H1 (cell line): ENCODE results near the gene MEDAG. TPM values are rescaled to one million over a fixed set of nuclear protein-coding genes. Genes with fewer than 3 reads are reported as not detected.

ENCODE experiments used
- CTCF ChIA-PET: fragments of 300-600 bp; sonication (Branson Sonifier 250); formaldehyde crosslinking; loops from one replicate; lab custom pipeline; 2021; ENCODE audit not compliant: partially characterized antibody; lab: Charles Lee
- POLR2A ChIA-PET: fragments of 300-600 bp; sonication (Branson Sonifier 250); formaldehyde crosslinking; loops from one replicate; lab custom pipeline; 2021; ENCODE audit warnings: inconsistent platforms; ENCODE audit not compliant: partially characterized antibody; lab: Charles Lee
- DNase-seq, 2 experiments: peaks; one replicate each; pipeline versions ENCODE4 v3.0.0 to v3.0.0-alpha.2; 2010 to 2022; ENCODE audit warnings: low spot score in 2 of 2, low read depth in 1 of 2, mixed read lengths in 1 of 2
- FAIRE-seq: peaks from 2 replicates; lab custom pipeline; 2011; peaks lifted over from hg19 to GRCh38; lab: Jason Lieb, UNC
- H2AFZ ChIP-seq: 2 replicates; pipeline ENCODE4 v1.8.1; 2012; ENCODE audit warnings: low read length, inconsistent platforms
- H2AK5ac ChIP-seq: 2 replicates; pipeline ENCODE4 v1.6.1; 2013; ENCODE audit warnings: low read depth, low read length
- H2BK120ac ChIP-seq: replicated peaks from 2 replicates; pipeline ENCODE3; 2013; ENCODE audit warnings: low read depth, low read length, inconsistent platforms
- H2BK12ac ChIP-seq: 2 replicates; pipeline ENCODE4 v1.6.1; 2013; ENCODE audit warnings: low read depth, low read length
- H2BK15ac ChIP-seq: 2 replicates; pipeline ENCODE4 v1.6.1; 2013; ENCODE audit warnings: low read length
- H2BK20ac ChIP-seq: 2 replicates; pipeline ENCODE4 v1.6.1; 2013; ENCODE audit warnings: low read length
- H2BK5ac ChIP-seq: 2 replicates; pipeline ENCODE4 v1.6.1; 2013; ENCODE audit warnings: low read depth, low read length
- H3K14ac ChIP-seq: 2 replicates; pipeline ENCODE4 v1.6.1; 2013; ENCODE audit warnings: inconsistent platforms; ENCODE audit not compliant: insufficient read length
- H3K18ac ChIP-seq: 2 replicates; pipeline ENCODE4 v1.6.1; 2013; ENCODE audit warnings: low read length; ENCODE audit errors: extremely low read depth
- H3K23ac ChIP-seq: 2 replicates; pipeline ENCODE4 v1.6.1; 2013; ENCODE audit warnings: inconsistent platforms; ENCODE audit not compliant: insufficient read length
- H3K23me2 ChIP-seq: 2 replicates; pipeline ENCODE4 v1.6.1; 2013; ENCODE audit warnings: low read depth, low read length
- H3K27ac ChIP-seq: 2 replicates; pipeline ENCODE4 v1.6.1; 2011; ENCODE audit warnings: low read depth, low read length, inconsistent platforms
- H3K27me3 ChIP-seq, 4 experiments: replicated peaks in 1 of 4; 1 replicate in 1 of 4; 2 replicates in 3 of 4; pipeline versions ENCODE4 v1.6.1 to v1.8.1; 2011 to 2013; ENCODE audit warnings: low read length in 3 of 4, mild to moderate bottlenecking in 3 of 4, inconsistent platforms in 2 of 4, mixed read lengths in 2 of 4, moderate library complexity in 1 of 4; ENCODE audit not compliant: control insufficient read depth in 3 of 4, insufficient read depth in 3 of 4; ENCODE audit errors: extremely low read depth in 1 of 4
- H3K36me3 ChIP-seq, 4 experiments: 2 replicates each; pipeline versions ENCODE4 v1.6.1 to v1.8.1; 2011 to 2013; ENCODE audit warnings: mild to moderate bottlenecking in 4 of 4, low read length in 3 of 4, moderate library complexity in 2 of 4, control low read depth in 1 of 4, inconsistent platforms in 1 of 4; ENCODE audit not compliant: insufficient read depth in 4 of 4, control insufficient read depth in 2 of 4
- H3K4ac ChIP-seq: replicated peaks from 2 replicates; pipeline ENCODE3; 2013; ENCODE audit warnings: low read length, low read depth, mixed read lengths, inconsistent platforms; ENCODE audit not compliant: insufficient read length
- H3K4me1 ChIP-seq, 4 experiments: replicated peaks in 1 of 4; 1 replicate in 1 of 4; 2 replicates in 3 of 4; pipeline versions ENCODE4 v1.6.1 to v1.8.1; 2011 to 2013; ENCODE audit warnings: low read length in 3 of 4, inconsistent platforms in 2 of 4, mixed read lengths in 1 of 4; ENCODE audit not compliant: insufficient read depth in 4 of 4, control insufficient read depth in 3 of 4
- H3K4me2 ChIP-seq, 2 experiments: 2 replicates each; pipeline versions ENCODE4 v1.6.1 to v1.8.1; 2011 to 2013; ENCODE audit warnings: low read depth in 2 of 2, low read length in 2 of 2, control low read depth in 1 of 2, inconsistent platforms in 1 of 2, mild to moderate bottlenecking in 1 of 2; ENCODE audit not compliant: insufficient read depth in 1 of 2
- H3K4me3 ChIP-seq, 4 experiments: fragments of 200-600, 300-600 bp in 1 of 4; sonication (generic), shearing (Covaris generic), sonication (Bioruptor Twin) in 1 of 4; 2 replicates each; pipeline versions ENCODE4 v1.5.1 to v1.8.1; 2011 to 2016; ENCODE audit warnings: low read length in 4 of 4, low read depth in 3 of 4, control low read depth in 2 of 4, inconsistent platforms in 2 of 4, mild to moderate bottlenecking in 2 of 4, mixed read lengths in 1 of 4, moderate library complexity in 1 of 4; ENCODE audit not compliant: insufficient read depth in 2 of 4; ENCODE audit errors: extremely low read depth in 1 of 4
- H3K56ac ChIP-seq: replicated peaks from 2 replicates; pipeline ENCODE3; 2013; ENCODE audit warnings: low read depth, mild to moderate bottlenecking, mixed read lengths, low read length, inconsistent platforms; ENCODE audit not compliant: insufficient read length
- H3K79me1 ChIP-seq: 2 replicates; pipeline ENCODE4 v1.6.1; 2013; ENCODE audit warnings: low read depth, low read length, control low read depth
- H3K79me2 ChIP-seq, 2 experiments: 2 replicates each; pipeline versions ENCODE4 v1.6.1 to v1.8.1; 2012 to 2013; ENCODE audit warnings: low read length in 2 of 2, mild to moderate bottlenecking in 2 of 2, inconsistent platforms in 1 of 2; ENCODE audit not compliant: insufficient read depth in 2 of 2, control insufficient read depth in 1 of 2
- H3K9ac ChIP-seq, 4 experiments: replicated peaks in 1 of 4; 1 replicate in 1 of 4; 2 replicates in 3 of 4; pipeline versions ENCODE4 v1.6.1 to v1.8.1; 2011 to 2013; ENCODE audit warnings: low read depth in 3 of 4, low read length in 3 of 4, control low read depth in 2 of 4, mild to moderate bottlenecking in 2 of 4, moderate library complexity in 2 of 4, inconsistent platforms in 1 of 4; ENCODE audit errors: extremely low read depth in 1 of 4
- H3K9me3 ChIP-seq, 2 experiments: 2 replicates each; pipeline versions ENCODE4 v1.6.1 to v1.8.1; 2012 to 2013; ENCODE audit warnings: mild to moderate bottlenecking in 2 of 2, moderate library complexity in 2 of 2, control low read depth in 1 of 2, inconsistent platforms in 1 of 2, low read depth in 1 of 2, low read length in 1 of 2, mixed read lengths in 1 of 2; ENCODE audit not compliant: insufficient read depth in 2 of 2
- H4K20me1 ChIP-seq, 2 experiments: replicated peaks in 1 of 2; 2 replicates each; pipeline versions ENCODE3 to v1.8.1; 2011 to 2013; ENCODE audit warnings: inconsistent platforms in 2 of 2, low read length in 2 of 2, mild to moderate bottlenecking in 1 of 2; ENCODE audit not compliant: insufficient read depth in 2 of 2, control insufficient read depth in 1 of 2
- H4K5ac ChIP-seq: 2 replicates; pipeline ENCODE4 v1.6.1; 2013; ENCODE audit warnings: low read length, low read depth, mixed read lengths, inconsistent platforms; ENCODE audit not compliant: insufficient read length
- H4K8ac ChIP-seq: 2 replicates; pipeline ENCODE4 v1.8.0; 2013; ENCODE audit warnings: mild to moderate bottlenecking, moderate library complexity, low read length, inconsistent platforms; ENCODE audit not compliant: insufficient read depth; ENCODE audit errors: extremely low read depth
- H4K91ac ChIP-seq: replicated peaks from 2 replicates; pipeline ENCODE3; 2013; ENCODE audit warnings: low read length, mixed read lengths, inconsistent platforms; ENCODE audit not compliant: insufficient read length
- CTCF ChIP-seq, 3 experiments: IDR thresholded peaks; 1 replicate in 2 of 3; 2 replicates in 1 of 3; pipeline versions ENCODE4 v1.5.1 to v1.6.1; 2011; ENCODE audit warnings: low read length in 3 of 3, mild to moderate bottlenecking in 3 of 3, inconsistent platforms in 2 of 3, low read depth in 1 of 3, moderate library complexity in 1 of 3; ENCODE audit not compliant: insufficient read depth in 1 of 3; ENCODE audit errors: control extremely low read depth in 1 of 3
- E2F6 ChIP-seq: IDR thresholded peaks from 2 replicates; pipeline ENCODE4 v1.6.1; 2012; ENCODE audit warnings: inconsistent platforms
- FOSL1 ChIP-seq: IDR thresholded peaks from 2 replicates; pipeline ENCODE4 v1.6.1; 2011; ENCODE audit warnings: mild to moderate bottlenecking, low read depth, low read length, moderate library complexity; ENCODE audit not compliant: insufficient read depth
- HDAC2 ChIP-seq, 2 experiments: fragments of 300-600 bp in 1 of 2; sonication (generic) in 1 of 2; IDR thresholded peaks; 2 replicates each; pipeline ENCODE4 v1.6.1; 2011 to 2012; ENCODE audit warnings: low read depth in 2 of 2, low read length in 2 of 2, mild to moderate bottlenecking in 2 of 2, moderate library complexity in 2 of 2, borderline replicate concordance in 1 of 2, inconsistent platforms in 1 of 2
- MAX ChIP-seq: IDR thresholded peaks from 2 replicates; pipeline ENCODE4 v1.6.1; 2012; ENCODE audit warnings: inconsistent platforms
- SRF ChIP-seq: IDR thresholded peaks from 2 replicates; pipeline ENCODE4 v1.6.1; 2011; ENCODE audit warnings: mild to moderate bottlenecking, low read depth, low read length, moderate library complexity
- TAF7 ChIP-seq: optimal IDR thresholded peaks from 2 replicates; pipeline ENCODE3; 2011; ENCODE audit warnings: low read depth, mild to moderate bottlenecking, inconsistent platforms, low read length, moderate library complexity, borderline replicate concordance
- WGBS, 2 experiments: shearing (Covaris generic) in 1 of 2; methylation state at CpG; one replicate each; pipeline versions ENCODE4 v1.1.6 to v1.1.7; 2013 to 2015; ENCODE audit warnings: low lambda C conversion rate in 2 of 2, mixed read lengths in 2 of 2, inconsistent platforms in 1 of 2, low coverage in 1 of 2, missing lambda C conversion rate in 1 of 2; ENCODE audit not compliant: insufficient replicate concordance in 2 of 2, insufficient coverage in 1 of 2, insufficient read length in 1 of 2; ENCODE audit errors: extremely low coverage in 1 of 2, missing lambda C conversion rate in 1 of 2; 5-methylcytosine and 5-hydroxymethylcytosine counted together
- polyA plus RNA-seq, 7 experiments: library from polyadenylated mRNA; depleted of rRNA in 3 of 7; stranded (reverse) in 5 of 7; unstranded in 2 of 7; fragments of >200 nt in 5 of 7; fragments of 200-250 nt in 2 of 7; gene quantifications; 1 replicate in 5 of 7; 2 replicates in 1 of 7; 4 replicates in 1 of 7; pipeline versions ENCODE4 v1.2.1 to v1.2.3, GENCODE V29; 2011 to 2013; ENCODE audit warnings: missing spikeins in 2 of 7, mixed read lengths in 2 of 7
- total RNA-seq: library from RNA; stranded (reverse); fragmentation: NEBNext Ultra II Directional; extraction: Animal tissue kit (Norgen Biotek cat#: 25700); gene quantifications from 2 replicates; pipeline ENCODE4 v1.2.1, GENCODE V29; 2021

Gene MEDAG
- total and polyA plus RNA-seq, 2 of the 8 experiments (the other 6 are each of a cell fraction or from before 2014, with no cell fraction given), result 2.1 to 3.1 TPM

- no peaks in the 10 kb centered on the region for H3K79me2 ChIP-seq
- no peak overlapping the region for H3K4ac ChIP-seq
- no peak overlapping the region for H3K4me3 ChIP-seq
- H3K18ac ChIP-seq, result peak overlapping the region; percentile 71
- H4K20me1 ChIP-seq, result no peaks in the 10 kb centered on the region
- H3K27me3 ChIP-seq, result no peaks in the 10 kb centered on the region
- 0 out of 2 replicates have a peak overlapping the region, but pooled peaks have one; percentile 53 for H2BK15ac ChIP-seq
- no peak overlapping the region for H2AFZ ChIP-seq
- DNase-seq (no peak), FAIRE-seq (no peak)
- peak overlapping the region; percentile 64 for H4K8ac ChIP-seq
- no peak overlapping the region for H3K56ac ChIP-seq
- no peaks in the 10 kb centered on the region for H3K9me3 ChIP-seq
- H3K79me1 ChIP-seq, result no peaks in the 10 kb centered on the region
- no peak overlapping the region for H4K5ac ChIP-seq
- no peak overlapping the region for H4K91ac ChIP-seq
- no peak overlapping the region for H3K23ac ChIP-seq
- no peak overlapping the region for H2BK120ac ChIP-seq
- no peaks in the 10 kb centered on the region for H3K36me3 ChIP-seq
- 86% methylated on average over 24 of the region's 24 CpGs; no CpG with 5 or more reads in 1 of the 2 experiments for WGBS, 2 experiments
- no peak overlapping the region for H3K4me2 ChIP-seq
- CTCF ChIA-PET, result interaction anchor here (0.8 to 1.5 kb wide), 6 partner anchors 21 to 194 kb away, joined by 3 to 9 read pairs (median 4); partner anchors contain the start of gene MEDAG
- H3K9ac ChIP-seq, result no peak overlapping the region
- peaks cover 12 to 24% (median 16%) of the 10 kb centered on the region in 4 experiments; a peak in 6 of 7 replicates for H3K4me1 ChIP-seq
- no peak for TF ChIP-seq FOSL1
- TF ChIP-seq HDAC2 (IDR thresholded peaks at IDR 0.05; ENCODE audit: borderline replicate concordance in 1 of 2, low read depth in 2 of 2, low read length in 2 of 2), result no peak
- TF ChIP-seq SRF, result no peak
- no peak for TF ChIP-seq MAX
- no peak for TF ChIP-seq E2F6
- TF ChIP-seq TAF7, result no peak
- no peak for TF ChIP-seq CTCF (IDR thresholded peaks at IDR 0.05; ENCODE audit: control extremely low read depth in 1 of 3, insufficient read depth in 1 of 3, low read depth in 1 of 3, low read length in 3 of 3)
- H2BK20ac ChIP-seq, result no peak overlapping the region
- 0 out of 2 replicates have a peak overlapping the region, but pooled peaks have one; percentile 9 for H2BK12ac ChIP-seq
- peak overlapping the region; percentile 86; the same call in 1 of the 2 replicates for H2AK5ac ChIP-seq
- no peak overlapping the region for H3K14ac ChIP-seq
- POLR2A ChIA-PET, result interaction anchor here (1.1 to 2.0 kb wide), 2 partner anchors 7 to 13 kb away, joined by 4 to 15 read pairs; no protein-coding TSS in a partner anchor
- H2BK5ac ChIP-seq, result 0 out of 2 replicates have a peak overlapping the region, but pooled peaks have one; percentile 39
- H3K27ac ChIP-seq, result no peak overlapping the region
- no peaks in the 10 kb centered on the region for H3K23me2 ChIP-seq
These were observed 35.0 kb upstream of the MEDAG start for GRCh38 chr13:30870916-30871587.
